GM19035 (cell line): ENCODE measurements around the gene KIFAP3.
"Not testable (repeated sequence)": the region's sequence is repeated elsewhere in the genome, so short reads cannot be mapped to it uniquely, and the experiment has no call there.

Experiments used
- ATAC-seq: cut with Tn5 transposase; IDR thresholded peaks from one replicate; pipeline ENCODE4 v1.9.1; 2021; ENCODE audit not compliant: unreplicated experiment

The KIFAP3 gene

DNA sequence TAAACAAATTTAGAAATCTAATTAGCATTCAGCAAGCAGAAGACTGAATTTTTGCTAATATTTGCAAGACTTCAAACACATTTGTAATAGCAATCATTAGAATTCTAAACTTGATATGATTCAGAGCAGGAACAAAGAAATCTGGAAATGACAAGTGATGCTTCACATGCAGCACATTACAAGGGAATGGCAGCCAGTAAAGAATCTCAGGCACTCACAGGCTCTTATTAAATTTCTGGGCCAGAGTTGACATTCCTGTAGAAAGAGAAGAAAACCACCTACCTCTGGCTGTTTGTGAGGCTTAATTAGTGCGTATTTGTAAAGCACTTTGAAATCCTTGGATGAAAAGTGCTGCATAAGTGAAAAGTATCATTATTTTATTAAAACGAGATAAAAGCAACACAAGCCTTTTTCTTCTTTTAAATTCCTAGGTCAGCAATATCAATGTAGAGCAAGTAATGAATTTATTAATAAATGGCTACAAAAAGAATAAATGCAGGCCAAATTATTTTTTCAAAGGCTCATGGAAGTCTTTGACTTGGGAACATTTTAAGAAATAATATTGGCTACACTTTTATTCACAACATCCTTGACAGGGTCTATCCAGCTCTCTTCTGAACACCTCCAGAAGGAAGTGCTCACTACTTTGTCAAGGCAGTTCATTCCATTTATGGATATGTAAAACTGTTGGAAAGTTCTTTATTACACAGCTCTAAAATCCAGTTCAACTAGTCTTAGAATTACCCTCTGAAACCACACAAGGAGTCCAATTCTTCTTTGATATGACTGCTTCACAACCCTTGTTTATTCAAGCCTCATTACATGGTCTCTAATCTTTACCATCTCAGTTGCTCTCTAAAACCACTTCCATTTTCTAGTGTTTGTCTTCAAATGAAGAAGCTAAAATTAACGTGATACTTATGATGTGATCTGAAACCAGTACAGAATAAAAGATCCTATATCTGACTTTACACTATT lies 148.7 kb downstream of the KIFAP3 start:
- ATAC-seq, result no peak

DNA sequence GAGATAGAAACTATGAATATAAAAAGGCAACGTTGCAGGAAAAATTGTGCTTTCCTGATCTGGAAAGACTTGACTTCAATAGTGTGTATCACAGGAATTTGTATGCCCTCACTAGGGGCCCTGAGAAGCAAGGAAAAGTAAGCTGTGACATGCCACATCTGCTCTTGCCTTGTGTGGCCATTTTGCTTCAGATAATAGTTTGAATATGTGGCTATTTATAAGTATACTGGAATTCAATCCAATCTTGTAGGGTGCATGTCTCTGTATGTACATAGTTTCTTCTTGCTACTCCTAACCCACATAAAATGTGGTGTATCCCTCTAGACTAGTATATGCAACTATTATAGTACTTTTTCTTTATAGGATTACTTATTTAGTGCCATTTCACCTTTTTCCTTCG lies 149.7 kb downstream of the KIFAP3 start:
- no peak for ATAC-seq

DNA sequence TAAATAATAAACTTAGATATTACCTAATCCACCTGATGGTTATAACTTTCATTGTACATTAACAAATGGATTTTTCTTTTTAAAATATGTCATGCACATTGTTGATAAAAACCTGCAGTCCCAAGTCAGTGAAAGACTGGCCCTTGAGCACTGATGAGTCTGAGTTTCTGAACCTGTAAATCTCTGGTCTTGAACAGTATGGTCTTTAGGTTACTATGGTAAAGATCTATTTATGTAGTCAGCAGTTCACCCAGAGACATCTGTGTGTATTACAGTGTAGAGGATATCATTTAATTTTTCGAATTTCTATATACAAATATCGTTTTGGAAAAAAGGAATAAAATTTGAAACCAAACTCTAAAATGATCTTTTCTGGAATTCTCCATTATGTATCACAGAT lies 150.4 kb downstream of the KIFAP3 start:
- ATAC-seq, result no peak

DNA sequence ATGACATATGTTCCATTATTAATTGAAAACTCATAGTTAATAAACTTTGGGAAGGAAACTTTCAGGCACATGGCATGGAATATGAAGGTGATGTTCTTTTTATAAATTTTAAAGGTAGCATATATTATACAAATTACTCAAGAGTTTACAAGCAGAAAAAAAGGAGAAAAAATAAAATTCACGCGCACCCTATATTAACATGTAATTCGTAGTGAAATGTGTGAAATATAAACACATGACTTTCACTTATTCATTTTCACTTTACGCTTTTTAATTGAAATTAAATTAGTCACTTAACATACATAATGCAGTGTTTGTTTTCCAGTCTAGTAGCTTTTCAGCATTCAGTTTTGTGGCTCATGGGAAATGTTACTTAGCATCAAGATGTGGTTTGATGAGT lies 153.4 kb downstream of the KIFAP3 start:
- ATAC-seq, result no peak

DNA sequence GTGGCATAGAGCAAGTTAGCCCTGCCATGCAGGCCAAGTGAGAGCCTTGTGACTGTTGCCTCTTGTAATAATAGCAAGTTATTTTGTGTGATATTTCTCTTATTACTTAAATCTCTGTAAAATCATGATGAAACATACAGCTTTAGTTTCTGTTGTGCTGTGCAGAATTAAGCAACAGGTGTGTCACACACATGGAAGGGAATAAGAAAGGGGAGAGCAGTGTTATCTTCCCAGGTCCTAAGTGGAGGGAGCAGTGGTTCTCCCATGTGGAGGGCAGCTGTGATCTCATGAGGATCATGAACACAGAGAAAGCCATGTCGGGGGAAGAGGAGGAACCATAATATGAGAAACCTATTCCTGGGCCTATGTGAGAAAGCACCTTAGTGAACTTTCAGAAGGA lies 155.6 kb downstream of the KIFAP3 start:
- no peak for ATAC-seq

DNA sequence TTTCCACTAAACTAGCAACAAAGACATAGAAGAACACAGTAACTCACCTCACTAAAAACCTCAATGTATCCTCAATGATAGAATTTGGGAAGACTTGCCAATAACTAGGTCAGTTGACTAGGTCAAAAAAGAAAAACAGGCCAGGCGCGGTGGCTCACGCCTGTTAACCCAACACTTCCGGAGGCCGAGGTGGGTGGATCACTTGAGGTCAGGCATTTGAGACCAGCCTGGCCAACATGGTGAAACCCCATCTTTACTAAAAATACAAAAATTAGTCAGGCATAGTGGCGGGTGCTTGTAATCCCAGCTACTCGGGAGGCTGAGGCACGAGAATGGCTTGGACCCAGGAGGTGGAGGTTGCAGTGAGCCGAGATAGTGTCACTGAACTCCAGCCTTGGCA lies 156.3 kb downstream of the KIFAP3 start:
- ATAC-seq, result not testable (repeated sequence)

DNA sequence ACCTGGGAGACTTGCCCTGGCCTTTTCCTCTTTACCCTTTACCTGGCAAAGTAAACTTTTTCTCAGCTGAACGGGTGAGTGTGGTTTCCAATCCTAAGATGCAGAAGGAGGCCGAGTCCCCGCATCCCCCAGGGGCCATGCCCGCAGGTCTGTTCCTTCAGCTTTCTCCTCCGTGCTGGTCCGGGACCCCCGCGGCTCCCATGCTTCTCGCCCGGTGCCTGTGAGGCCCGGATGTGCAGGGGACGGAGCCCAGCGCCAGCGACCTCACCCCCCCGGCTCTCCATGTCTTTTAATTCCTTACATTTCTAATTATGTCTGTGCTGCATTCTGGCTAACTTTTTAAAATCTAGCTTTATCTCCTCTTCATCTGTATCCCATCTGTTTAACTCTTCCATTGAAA lies 159.3 kb downstream of the KIFAP3 start:
- no peak for ATAC-seq

DNA sequence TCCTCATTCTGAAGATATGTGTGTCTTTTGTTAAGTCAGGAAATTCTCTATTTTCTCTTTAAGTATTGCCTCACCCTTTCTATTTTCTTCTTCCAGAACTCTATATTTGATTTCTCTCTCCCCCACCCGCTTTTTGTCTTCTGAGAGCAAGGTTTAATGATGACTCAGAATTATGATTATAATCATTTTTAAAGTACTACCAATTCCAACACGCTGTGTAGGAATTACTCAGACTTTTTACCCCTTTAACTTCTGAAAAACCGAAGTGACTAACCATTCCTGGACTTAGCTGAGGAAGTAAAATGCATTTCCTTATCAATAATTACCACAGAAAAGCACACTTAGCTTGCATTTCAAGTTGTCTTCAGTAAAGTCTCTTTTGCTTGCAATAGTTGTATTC lies 160.0 kb downstream of the KIFAP3 start:
- no peak for ATAC-seq

DNA sequence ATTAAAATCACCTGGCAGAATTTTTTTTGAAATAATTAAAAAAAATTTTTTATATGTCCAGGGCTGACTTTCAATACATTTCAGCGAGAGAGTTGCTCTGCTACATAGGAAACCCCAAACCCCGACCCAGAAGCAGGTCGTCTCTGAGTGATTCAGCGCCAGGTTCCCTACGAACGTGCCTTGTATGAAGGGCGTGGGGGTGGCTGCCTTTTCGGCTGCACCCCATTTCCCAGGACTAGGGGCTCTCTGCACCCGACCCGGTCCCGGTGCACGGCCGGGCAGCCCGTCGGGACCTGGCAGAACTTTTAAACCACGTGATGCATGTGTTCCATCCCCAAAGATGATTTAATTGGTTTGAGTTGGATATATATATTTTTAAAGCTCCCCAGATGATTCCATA lies 165.0 kb downstream of the KIFAP3 start:
- ATAC-seq, result no peak

DNA sequence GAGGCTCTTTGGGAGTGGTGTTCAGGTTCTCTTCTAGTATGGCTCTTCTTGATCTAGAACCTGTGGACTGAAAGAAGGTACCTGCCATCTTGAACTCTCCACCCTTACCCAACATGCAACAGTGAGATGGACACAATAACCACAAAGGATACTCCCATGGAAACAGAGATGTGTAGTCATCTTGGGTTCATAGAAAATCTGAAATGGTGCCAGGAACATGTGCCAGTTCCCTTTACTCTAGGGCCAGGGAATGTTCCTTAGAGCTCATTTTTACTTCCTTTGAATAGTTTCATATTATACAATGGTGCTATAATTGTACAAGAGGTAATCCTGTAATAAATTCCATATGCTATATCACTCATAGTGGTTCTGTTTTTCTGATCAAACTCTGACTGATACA lies 167.6 kb downstream of the KIFAP3 start:
- no peak for ATAC-seq

DNA sequence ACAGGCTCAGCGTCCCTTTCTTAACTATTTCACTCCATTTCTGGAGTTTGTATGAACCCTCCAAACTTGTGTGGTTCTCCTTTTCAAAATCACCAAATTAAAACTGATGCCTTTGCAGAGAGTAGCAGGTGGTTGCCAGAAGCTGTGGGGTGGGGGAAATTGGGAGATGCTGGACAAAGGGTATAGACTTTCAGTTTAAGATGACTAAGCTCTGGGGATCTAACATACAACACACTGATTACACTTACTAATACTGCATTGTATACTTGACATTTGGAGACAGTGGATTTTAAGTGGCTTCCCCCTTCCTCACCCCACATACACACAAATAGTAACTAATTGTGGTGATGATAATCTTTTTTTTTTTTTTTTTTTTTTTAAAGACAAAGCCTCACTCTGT lies 169.7 kb downstream of the KIFAP3 start:
- no peak for ATAC-seq

DNA sequence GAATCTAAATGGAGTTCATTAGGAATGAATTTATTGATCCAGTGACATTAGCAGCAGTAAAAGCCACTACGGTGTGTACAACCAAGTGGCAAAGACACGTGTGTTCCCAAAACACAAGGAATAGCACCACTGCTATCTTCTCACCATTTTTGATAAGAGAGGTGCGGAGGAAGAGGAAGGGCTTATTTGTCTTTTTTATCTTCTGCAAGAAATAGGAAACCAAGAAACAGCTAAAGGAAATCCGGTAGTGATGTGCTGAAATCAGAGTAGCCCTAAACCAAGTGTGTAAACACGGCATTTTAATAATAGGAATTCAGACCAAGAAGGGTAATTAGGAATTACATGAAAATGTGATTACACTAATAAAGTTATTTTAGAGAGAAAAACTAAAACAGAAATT lies 171.7 kb downstream of the KIFAP3 start:
- ATAC-seq, result no peak

DNA sequence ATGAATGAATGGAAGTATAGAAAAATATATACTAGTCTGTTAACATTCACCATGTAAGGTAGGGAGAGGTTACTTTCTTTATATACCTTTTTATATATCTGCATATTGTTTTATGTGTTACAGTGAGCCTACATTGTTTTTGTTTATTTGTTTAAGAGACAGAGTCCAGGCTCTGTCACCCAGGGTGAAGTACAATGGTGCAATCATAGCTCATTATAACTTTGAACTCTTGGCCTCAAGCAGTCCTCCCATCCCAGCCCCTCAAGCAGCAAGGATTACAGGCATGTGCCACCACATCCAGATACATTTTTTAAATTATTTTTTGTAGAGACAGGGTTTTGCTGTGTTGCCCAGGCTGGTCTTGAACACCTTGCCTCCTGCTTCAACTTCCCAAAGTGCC lies 173.4 kb downstream of the KIFAP3 start:
- ATAC-seq, result no peak

DNA sequence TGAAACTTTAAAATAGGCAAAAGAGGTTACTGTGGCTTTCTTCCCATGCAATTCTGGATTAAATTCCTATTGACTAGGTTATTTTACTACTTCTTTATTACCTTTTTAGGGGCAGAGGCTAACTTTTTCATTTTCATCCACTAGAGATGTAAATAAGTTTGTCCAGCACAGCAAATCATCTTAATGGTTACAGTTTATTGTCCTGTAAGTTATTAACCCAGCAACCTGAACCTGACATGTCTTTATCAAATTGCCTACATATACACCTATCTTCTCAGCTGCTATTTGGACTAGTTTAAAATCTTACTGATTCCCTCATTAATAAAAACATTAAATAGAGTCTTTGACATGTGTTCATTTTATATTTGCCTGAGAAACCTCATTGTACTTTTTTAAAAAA lies 173.9 kb downstream of the KIFAP3 start:
- no peak for ATAC-seq

DNA sequence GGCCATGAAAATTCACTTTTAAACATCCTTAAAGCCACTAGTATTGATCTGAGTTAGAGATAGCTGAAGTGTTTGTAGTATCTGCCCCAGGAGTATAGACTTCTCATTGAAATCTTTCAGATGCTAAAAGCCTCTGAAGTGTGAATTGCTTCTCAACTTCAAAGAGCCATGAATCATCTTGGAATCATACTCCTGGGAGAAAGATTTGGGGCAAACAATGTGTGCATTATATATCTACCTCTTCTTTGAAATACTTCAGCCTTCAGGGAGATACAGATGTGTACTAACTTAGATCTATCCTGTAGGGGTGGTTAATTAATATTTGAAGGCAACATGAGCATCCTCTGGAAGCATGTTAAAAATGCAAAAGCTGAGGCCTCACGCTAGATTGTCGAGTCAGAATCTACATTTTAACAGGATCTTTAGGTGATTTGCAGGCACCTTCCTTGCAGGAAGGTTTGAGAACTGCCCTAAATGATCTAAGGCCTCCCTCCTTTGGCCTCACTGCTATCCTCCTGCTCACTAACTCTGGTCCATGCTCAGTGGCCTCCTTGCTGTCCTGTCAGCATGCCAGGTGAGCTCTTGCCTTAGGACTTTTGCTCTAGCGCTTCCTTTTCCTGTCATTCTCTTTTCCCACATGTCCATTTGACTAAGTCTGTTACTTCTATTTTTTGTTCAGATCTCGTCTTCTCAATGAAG lies 174.8 kb downstream of the KIFAP3 start:
- ATAC-seq, result no peak

DNA sequence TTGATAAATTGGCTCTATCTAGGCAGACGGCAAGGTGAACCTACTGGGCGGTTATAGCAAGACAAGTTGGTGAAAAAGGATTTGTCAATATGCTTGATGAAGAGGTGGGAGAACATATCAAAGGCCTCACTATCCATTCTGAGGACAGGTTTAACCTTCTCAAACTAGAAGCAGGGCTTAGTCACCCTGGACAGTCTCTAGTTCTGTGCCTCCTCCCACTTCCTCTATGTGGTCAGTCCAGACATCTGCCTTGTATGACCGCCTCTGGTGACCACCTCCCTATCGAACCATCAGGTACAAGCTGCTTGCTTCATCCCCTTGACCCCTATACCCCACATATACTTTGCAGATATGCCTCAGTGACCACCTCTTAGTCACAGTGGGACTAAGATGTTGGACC lies 178.5 kb downstream of the KIFAP3 start:
- no peak for ATAC-seq

DNA sequence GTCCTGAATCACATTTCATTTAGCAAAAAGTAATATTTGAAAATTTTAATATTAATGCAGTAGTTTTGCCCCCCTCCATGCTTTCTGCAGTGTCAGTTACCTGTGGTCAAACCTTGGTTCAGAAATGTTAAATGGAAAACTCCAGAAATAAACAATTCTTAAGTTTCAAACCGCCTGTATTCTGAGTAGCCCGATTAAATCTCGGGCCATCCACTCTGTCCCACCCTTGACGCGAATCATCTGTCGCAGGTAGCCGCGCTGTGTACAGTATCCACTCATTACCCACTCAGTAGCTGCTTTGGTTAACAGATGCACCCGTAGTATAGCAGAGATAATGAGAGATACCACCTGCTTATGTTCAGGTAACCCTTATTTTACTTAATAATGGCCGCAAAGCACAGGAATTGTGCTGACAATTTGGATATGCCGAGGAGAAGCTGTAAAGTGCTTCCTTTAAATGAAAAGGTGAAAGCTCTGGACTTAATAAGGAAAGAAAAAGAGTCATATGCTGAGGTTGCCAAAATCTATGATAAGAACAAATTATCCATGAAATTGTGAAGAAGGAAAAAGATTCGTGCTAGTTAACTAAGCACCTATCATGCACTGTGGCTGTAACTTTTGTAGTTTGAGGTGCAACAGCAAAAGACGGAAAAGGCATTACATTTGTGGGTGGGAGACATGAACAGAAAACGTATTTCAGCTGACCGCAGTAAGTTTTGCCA lies 179.9 kb downstream of the KIFAP3 start:
- ATAC-seq, result no peak

DNA sequence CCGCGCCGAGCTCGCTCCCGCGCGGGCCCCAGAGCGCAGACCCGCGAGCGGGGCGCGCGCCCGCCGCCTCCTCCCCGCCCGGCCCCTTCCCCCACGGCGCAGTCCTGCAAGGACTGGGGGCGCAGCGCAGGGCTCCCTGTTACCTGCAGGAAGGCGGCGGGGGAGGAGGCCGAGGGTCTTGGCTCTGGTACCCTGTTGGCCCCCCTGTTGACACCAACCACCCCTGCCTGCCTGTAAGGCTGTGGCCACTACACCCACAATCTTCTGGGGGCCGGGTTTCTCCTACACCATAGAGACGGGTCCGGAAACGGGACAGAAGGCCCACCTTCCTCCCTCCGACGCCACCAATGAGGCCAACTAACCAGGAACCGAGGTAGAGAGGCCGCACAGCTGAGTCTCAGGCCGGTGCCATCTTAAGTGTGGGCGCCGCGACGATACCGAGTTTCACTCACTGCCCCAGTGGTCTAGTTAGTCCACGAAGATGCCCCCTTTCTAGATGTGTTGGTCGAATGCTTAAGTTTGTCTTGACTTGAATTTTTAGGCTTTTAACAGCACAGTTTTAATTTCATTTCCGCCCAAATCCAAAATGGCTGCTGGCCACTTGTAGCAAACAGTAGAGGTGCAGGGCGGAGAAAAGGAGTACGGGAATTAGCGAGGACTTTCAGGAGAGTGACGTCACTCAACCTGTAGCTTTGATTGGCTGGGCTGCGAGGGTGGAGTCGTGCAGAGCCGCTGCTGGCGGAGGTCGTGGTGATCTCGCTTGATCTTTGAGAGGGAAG lies 180.7 kb downstream of the KIFAP3 start, which contains the start of gene SCYL3:
TSS of gene SCYL3 (minus strand) at position 252 of the 779 bp plus-strand sequence. CDS start 5,056 bp downstream, outside the sequence.
- ATAC-seq, result peak; percentile 85

DNA sequence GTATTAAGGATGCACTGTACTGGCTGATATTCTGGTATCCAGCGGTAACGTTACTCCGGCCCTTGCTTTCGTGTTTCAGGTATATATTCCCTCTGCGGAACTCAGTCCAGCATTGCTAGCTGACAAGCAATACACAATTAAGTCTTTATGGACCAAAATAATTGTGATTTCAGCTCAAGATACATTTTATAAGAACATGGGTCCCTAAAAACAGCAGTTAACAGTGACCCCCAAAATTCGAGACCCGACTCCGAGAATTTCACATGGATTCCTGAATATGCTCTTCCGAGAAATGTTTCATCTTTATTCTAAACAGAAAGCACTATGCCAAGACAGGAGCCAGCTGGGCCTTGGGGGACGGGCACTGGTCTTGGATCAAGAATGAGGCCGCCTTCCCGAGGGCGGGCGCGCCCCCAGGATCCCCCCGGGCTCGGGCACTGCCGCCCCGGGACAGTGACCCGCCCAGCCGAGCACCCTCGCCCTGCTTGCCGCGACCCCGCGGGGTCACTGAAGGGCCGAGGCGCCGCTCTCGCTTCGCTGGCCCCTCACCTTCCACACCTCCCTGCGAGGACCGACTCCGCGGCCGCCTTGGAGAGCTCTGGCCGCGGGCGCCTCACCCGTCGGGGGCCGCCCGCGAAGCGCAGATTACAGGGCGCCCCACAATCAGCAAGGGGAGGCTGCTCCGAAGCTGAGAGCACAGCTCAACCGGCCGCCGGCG lies 181.4 kb downstream of the KIFAP3 start:
- ATAC-seq, result peak; percentile 14
